ENCODE measurements around the gene ITGB1BP1. TPM values are rescaled to one million over a fixed set of nuclear protein-coding genes. Genes with fewer than 3 reads are reported as not detected.

ITGB1BP1 gene
- polyA plus RNA-seq, 1 experiment, result 50.7 TPM

DNA sequence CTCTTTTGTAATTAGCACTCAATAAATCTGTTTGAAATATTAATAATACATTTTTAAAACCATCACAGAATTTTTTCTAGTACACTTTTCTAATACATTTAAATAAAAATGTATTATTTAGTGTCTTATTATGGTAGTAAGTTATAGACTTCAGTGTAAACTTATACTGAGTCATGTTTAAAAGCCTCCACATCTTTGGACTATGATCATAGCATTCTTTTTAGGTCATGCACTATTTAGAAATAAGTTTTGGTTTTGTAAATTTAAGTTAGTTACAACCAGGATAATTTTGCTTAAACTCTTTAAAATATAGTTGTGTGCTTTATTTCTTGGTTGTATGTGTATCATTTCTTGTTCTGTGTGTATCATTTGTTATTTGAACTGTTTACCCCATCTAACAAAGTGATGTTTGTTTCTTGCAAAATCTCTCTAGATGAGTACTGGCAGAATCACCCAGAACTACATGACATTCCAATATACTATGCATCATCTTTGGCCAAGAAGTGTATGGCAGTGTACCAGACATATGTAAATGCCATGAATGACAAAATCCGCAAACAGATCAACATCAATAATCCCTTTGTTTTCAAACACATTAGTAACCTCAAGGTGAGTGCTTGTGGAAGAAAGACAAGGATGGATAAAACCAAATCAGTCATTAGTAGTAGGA lies 16.9 kb upstream of the ITGB1BP1 start:
- TF ChIP-seq, protein P1, sequence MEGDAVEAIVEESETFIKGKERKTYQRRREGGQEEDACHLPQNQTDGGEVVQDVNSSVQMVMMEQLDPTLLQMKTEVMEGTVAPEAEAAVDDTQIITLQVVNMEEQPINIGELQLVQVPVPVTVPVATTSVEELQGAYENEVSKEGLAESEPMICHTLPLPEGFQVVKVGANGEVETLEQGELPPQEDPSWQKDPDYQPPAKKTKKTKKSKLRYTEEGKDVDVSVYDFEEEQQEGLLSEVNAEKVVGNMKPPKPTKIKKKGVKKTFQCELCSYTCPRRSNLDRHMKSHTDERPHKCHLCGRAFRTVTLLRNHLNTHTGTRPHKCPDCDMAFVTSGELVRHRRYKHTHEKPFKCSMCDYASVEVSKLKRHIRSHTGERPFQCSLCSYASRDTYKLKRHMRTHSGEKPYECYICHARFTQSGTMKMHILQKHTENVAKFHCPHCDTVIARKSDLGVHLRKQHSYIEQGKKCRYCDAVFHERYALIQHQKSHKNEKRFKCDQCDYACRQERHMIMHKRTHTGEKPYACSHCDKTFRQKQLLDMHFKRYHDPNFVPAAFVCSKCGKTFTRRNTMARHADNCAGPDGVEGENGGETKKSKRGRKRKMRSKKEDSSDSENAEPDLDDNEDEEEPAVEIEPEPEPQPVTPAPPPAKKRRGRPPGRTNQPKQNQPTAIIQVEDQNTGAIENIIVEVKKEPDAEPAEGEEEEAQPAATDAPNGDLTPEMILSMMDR (IDR thresholded peaks at IDR 0.05; ENCODE audit: insufficient read depth, low read depth, low read length), result no peak
- Histone ChIP-seq H3K36me3 (ENCODE audit: control insufficient read depth, insufficient read depth, low read length) (peaks cover 9% of the 10 kb centered on the region), H3K27me3 (ENCODE audit: control insufficient read depth, insufficient read depth, low read length) (no peaks in the 10 kb centered on the region), H3K4me3 (ENCODE audit: low read depth, low read length) (no peak overlapping the region)
- CTCF ChIA-PET, result no interaction called here
- POLR2A ChIA-PET, result no interaction called here
- no peak for DNase-seq (ENCODE audit: low read depth)

DNA sequence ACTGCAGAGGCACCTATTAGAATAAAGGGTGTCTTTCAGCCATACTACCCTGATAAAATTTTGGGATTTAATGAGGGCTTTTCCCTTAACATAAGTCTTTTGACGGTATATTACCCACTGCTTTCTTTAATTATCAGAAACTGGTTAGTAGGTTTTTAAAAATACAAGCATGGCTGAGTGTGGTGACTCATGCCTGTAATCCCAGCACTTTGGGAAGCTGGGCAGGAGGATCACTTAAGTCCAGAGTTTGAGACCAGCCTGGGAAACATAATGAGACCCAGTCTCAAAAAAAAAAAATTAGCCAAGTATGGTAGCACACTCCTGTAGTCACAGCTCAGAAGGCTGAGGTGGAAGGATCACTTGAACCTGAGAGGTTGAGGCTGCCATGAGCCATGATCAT lies 16.2 kb upstream of the ITGB1BP1 start:
- Histone ChIP-seq H3K36me3 (ENCODE audit: control insufficient read depth, insufficient read depth, low read length) (peaks cover 9% of the 10 kb centered on the region), H3K27me3 (ENCODE audit: control insufficient read depth, insufficient read depth, low read length) (no peaks in the 10 kb centered on the region), H3K4me3 (ENCODE audit: low read depth, low read length) (no peak overlapping the region)
- TF ChIP-seq, protein P1 (IDR thresholded peaks at IDR 0.05; ENCODE audit: insufficient read depth, low read depth, low read length), result no peak
- ChIA-PET POLR2A (no interaction called here), CTCF (no interaction called here)
- no peak for DNase-seq (ENCODE audit: low read depth)

DNA sequence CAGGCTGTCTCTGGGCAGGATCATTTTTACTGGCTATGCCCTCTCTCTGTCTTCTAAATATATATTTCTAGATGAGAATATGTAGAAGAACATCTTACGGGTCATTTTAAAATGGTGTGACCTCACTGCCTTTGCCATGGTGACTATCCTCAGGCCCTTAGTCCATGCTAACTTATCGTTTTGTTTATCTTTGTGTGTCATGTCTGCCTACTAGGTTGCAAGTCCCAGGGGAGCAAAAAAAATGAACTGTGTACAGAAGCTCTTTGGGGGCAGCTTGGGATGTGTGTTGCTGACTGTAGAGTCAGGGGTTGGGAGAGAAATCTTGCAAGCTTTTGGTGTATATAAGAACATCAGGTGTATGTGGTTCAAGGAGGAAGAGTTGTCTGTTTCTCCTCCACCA lies 11.2 kb upstream of the ITGB1BP1 start:
- H3K36me3 ChIP-seq (ENCODE audit: control insufficient read depth, insufficient read depth, low read length), result peaks cover 4% of the 10 kb centered on the region

DNA sequence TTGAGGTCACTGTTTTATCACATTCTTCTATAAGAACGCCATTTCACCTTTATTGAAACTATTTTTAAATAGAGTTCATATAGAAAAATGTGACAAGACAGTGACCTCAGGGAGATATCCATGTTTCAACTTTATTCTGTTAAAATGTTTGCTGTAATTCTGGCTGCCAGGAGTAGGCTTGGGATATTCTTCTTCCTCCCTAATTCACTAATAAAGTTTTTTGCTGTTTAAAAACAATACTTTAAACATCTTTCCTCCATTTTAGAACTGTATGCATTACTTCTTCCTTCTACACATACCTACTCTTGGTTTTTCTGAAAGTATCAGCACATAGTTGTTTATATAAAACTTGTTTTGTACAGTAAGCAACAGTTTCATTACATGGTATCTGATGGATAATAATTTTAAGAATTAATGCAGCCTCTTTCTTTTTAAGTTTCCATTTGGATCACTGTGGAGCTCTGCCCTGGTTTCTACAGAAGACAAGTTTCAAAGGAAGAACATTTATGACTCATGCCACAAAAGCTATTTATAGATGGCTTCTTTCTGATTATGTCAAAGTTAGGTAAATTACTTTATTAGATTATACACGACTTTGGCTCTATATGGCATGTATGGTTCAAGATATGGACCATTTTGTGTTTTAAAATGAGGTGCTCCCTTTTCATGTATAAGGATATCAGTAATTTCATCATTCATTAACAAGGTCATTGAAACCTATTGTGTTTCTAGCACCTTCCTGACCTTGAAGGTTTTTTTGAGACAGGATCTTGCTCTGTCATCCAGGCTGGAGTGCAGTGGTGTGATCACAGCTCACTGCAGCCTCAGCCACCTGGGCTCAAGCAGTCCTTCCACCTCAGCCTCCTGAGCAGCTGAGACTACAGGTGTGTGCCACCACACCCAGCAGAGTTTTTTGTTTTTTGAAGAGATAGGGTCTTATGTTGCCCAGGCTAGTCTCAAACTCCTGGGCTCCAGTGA lies 7.3 kb upstream of the ITGB1BP1 start:
- ChIA-PET POLR2A (interaction anchor here (0.6 kb wide), 1 partner anchor 11 kb away, joined by 4 read pairs; no protein-coding TSS in a partner anchor), CTCF (interaction anchor here (1.1 to 1.2 kb wide), 2 partner anchors 61 to 105 kb away, joined by 3 read pairs; no protein-coding TSS in a partner anchor)
- no peaks in the 10 kb centered on the region; the same call in 1 of the 2 replicates for H3K36me3 ChIP-seq (ENCODE audit: control insufficient read depth, insufficient read depth, low read length)
- no peak for DNase-seq (ENCODE audit: low read depth)
- no peaks in the 10 kb centered on the region for H3K27me3 ChIP-seq (ENCODE audit: control insufficient read depth, insufficient read depth, low read length)
- H3K4me3 ChIP-seq (ENCODE audit: low read depth, low read length), result no peak overlapping the region
- TF ChIP-seq, protein P1 (IDR thresholded peaks at IDR 0.05; ENCODE audit: insufficient read depth, low read depth, low read length), result no peak

More for the DNA sequence above, 11.2 kb upstream of the ITGB1BP1 start:
- ChIA-PET POLR2A (no interaction called here), CTCF (interaction anchor here (1.1 kb wide), 1 partner anchor 12 kb away, joined by 3 read pairs; the partner anchor contains the start of gene ITGB1BP1)
- Histone ChIP-seq H3K27me3 (ENCODE audit: control insufficient read depth, insufficient read depth, low read length) (no peaks in the 10 kb centered on the region), H3K4me3 (ENCODE audit: low read depth, low read length) (no peak overlapping the region)
- DNase-seq (ENCODE audit: low read depth), result no peak
- TF ChIP-seq, protein P1 (IDR thresholded peaks at IDR 0.05; ENCODE audit: insufficient read depth, low read depth, low read length), result no peak

DNA sequence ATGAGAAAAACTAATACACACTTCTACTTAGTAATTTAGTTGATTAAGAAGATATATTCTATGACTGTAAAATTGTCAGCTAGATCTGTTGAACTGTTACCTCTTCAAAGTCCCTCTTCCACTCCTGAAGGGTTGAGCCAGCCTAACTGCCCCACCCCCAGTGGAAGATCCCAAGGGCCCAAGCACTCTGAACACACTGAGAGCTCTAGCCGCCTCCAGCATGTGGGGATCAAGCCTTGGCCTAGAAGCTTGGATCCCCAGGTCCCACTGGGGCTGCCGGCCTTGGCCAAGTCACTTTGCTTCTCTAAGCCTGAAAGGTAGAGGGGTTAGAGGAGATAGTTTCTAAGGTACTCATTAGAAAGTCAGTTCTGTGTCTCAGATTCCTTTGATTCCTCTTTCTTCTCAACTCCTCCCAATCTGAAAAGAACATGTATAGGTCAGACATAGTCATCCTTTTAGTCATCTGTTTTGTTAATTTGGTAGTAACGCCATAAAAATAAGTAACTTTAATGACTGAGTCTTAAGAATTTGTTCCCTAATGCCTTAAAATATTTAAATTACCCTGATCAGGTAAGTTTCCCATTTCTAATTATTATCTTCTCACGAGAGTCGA lies 5.7 kb upstream of the ITGB1BP1 start:
- no peaks in the 10 kb centered on the region; the same call in 1 of the 2 replicates for H3K36me3 ChIP-seq (ENCODE audit: control insufficient read depth, insufficient read depth, low read length)
- H3K27me3 ChIP-seq (ENCODE audit: control insufficient read depth, insufficient read depth, low read length), result no peaks in the 10 kb centered on the region
- no peak overlapping the region for H3K4me3 ChIP-seq (ENCODE audit: low read depth, low read length)
- CTCF ChIA-PET, result no interaction called here
- TF ChIP-seq, protein P1 (IDR thresholded peaks at IDR 0.05; ENCODE audit: insufficient read depth, low read depth, low read length), result no peak
- POLR2A ChIA-PET, result no interaction called here
- DNase-seq (ENCODE audit: low read depth), result no peak

Measured in BJ (cell line).